GM06990 (cell line): Measurements from ENCODE around the gene RIGI.
A peak's percentile ranks its signal among the peaks of the same experiment; 100 is the strongest.
"Not testable (repeated sequence)": the region's sequence is repeated elsewhere in the genome, so short reads cannot be mapped to it uniquely, and the experiment has no call there.

Source experiments
- DNase-seq: peaks from one replicate; pipeline ENCODE4 v3.0.0-alpha.2; 2011; ENCODE audit not compliant: insufficient read length; ENCODE audit errors: extremely low read depth
- H3K27me3 ChIP-seq: replicated peaks from 2 replicates; pipeline ENCODE4 v1.6.0; 2011; ENCODE audit warnings: low read length; ENCODE audit not compliant: control insufficient read depth, insufficient read depth
- H3K36me3 ChIP-seq: 2 replicates; pipeline ENCODE4 v1.5.1; 2011; ENCODE audit warnings: low read length; ENCODE audit not compliant: control insufficient read depth, insufficient read depth
- H3K4me3 ChIP-seq: replicated peaks from 2 replicates; pipeline ENCODE4 v1.5.1; 2011; ENCODE audit warnings: low read depth, mild to moderate bottlenecking, control low read depth, low read length
- CTCF ChIP-seq: IDR thresholded peaks from 2 replicates; pipeline ENCODE4 v1.5.1; 2011; ENCODE audit warnings: low read length, control low read depth, mild to moderate bottlenecking, inconsistent platforms; ENCODE audit not compliant: insufficient read depth, poor library complexity, severe bottlenecking

The RIGI gene

GRCh38 chr9:32524892-32525708 lies 896 bp downstream of the RIGI start:
- H3K27me3 ChIP-seq, result no peaks in the 10 kb centered on the region
- DNase-seq, result peak; percentile 37
- no peaks in the 10 kb centered on the region for H3K36me3 ChIP-seq
- TF ChIP-seq CTCF, result no peak
- peak overlapping the region; percentile 76 for H3K4me3 ChIP-seq

GRCh38 chr9:32524558-32524891 lies 1.5 kb downstream of the RIGI start:
- H3K27me3 ChIP-seq, H3K4me3 ChIP-seq, H3K36me3 ChIP-seq, DNase-seq: not testable (repeated sequence)

- Histone ChIP-seq H3K27me3 (no peaks in the 10 kb centered on the region), H3K36me3 (no peaks in the 10 kb centered on the region), H3K4me3 (no peak overlapping the region)
- no peak for TF ChIP-seq CTCF
- DNase-seq, result no peak
Measured at GRCh38 chr9:32523910-32524309, 2.1 kb downstream of the RIGI start.

GRCh38 chr9:32518276-32518675 lies 7.7 kb downstream of the RIGI start:
- Histone ChIP-seq H3K36me3 (no peaks in the 10 kb centered on the region), H3K4me3 (no peak overlapping the region), H3K27me3 (no peaks in the 10 kb centered on the region)
- no peak for TF ChIP-seq CTCF
- no peak for DNase-seq

GRCh38 chr9:32516241-32516640 lies 9.8 kb downstream of the RIGI start:
- no peaks in the 10 kb centered on the region for H3K36me3 ChIP-seq
- H3K4me3 ChIP-seq, result no peak overlapping the region
- DNase-seq, result no peak
- no peak for TF ChIP-seq CTCF
- H3K27me3 ChIP-seq, result no peaks in the 10 kb centered on the region

GRCh38 chr9:32508728-32509127 lies 17.3 kb downstream of the RIGI start:
- Histone ChIP-seq H3K27me3 (no peaks in the 10 kb centered on the region), H3K4me3 (no peak overlapping the region), H3K36me3 (no peaks in the 10 kb centered on the region)
- no peak for DNase-seq
- TF ChIP-seq CTCF, result no peak
